ENCODE results near the gene RAB14.

GRCh38 chr9:121133104-121133816 is 68.4 kb downstream of the RAB14 start:
- no peak for TF ChIP-seq EZH2 (IDR thresholded peaks at IDR 0.05; ENCODE audit: low read depth, unreplicated experiment)
- TF ChIP-seq, protein P1, sequence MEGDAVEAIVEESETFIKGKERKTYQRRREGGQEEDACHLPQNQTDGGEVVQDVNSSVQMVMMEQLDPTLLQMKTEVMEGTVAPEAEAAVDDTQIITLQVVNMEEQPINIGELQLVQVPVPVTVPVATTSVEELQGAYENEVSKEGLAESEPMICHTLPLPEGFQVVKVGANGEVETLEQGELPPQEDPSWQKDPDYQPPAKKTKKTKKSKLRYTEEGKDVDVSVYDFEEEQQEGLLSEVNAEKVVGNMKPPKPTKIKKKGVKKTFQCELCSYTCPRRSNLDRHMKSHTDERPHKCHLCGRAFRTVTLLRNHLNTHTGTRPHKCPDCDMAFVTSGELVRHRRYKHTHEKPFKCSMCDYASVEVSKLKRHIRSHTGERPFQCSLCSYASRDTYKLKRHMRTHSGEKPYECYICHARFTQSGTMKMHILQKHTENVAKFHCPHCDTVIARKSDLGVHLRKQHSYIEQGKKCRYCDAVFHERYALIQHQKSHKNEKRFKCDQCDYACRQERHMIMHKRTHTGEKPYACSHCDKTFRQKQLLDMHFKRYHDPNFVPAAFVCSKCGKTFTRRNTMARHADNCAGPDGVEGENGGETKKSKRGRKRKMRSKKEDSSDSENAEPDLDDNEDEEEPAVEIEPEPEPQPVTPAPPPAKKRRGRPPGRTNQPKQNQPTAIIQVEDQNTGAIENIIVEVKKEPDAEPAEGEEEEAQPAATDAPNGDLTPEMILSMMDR (conservative IDR thresholded peaks at IDR 0.05; ENCODE audit: low read depth in 2 of 2): no peak
- no peak for TF ChIP-seq POLR2AphosphoS5 (IDR thresholded peaks at IDR 0.05; ENCODE audit: low read depth)
- TF ChIP-seq ETS1 (IDR thresholded peaks at IDR 0.05): no peak
- no peak for TF ChIP-seq EZH2phosphoT487 (IDR thresholded peaks at IDR 0.05; ENCODE audit: unreplicated experiment)
- TF ChIP-seq NANOG (IDR thresholded peaks at IDR 0.05; ENCODE audit: borderline replicate concordance): no peak
- TF ChIP-seq REST (IDR thresholded peaks at IDR 0.05; ENCODE audit: unreplicated experiment): no peak
